NCI-H446 (cell line): ENCODE measurements around the gene TRMT1.

Source experiments
- DNase-seq, 2 experiments: peaks; one replicate each; lab custom pipeline; 2025; lab: John Stamatoyannopoulos, UW

The TRMT1 gene

GRCh38 chr19:13090511-13091231 lies 25.9 kb downstream of the TRMT1 start:
- peak in 1 of 2 experiments; percentile 37 for DNase-seq

- DNase-seq: no peak
These were observed 26.6 kb downstream of the TRMT1 start for GRCh38 chr19:13089857-13090507.

GRCh38 chr19:13089139-13089856 lies 27.2 kb downstream of the TRMT1 start:
- no peak for DNase-seq

DNA sequence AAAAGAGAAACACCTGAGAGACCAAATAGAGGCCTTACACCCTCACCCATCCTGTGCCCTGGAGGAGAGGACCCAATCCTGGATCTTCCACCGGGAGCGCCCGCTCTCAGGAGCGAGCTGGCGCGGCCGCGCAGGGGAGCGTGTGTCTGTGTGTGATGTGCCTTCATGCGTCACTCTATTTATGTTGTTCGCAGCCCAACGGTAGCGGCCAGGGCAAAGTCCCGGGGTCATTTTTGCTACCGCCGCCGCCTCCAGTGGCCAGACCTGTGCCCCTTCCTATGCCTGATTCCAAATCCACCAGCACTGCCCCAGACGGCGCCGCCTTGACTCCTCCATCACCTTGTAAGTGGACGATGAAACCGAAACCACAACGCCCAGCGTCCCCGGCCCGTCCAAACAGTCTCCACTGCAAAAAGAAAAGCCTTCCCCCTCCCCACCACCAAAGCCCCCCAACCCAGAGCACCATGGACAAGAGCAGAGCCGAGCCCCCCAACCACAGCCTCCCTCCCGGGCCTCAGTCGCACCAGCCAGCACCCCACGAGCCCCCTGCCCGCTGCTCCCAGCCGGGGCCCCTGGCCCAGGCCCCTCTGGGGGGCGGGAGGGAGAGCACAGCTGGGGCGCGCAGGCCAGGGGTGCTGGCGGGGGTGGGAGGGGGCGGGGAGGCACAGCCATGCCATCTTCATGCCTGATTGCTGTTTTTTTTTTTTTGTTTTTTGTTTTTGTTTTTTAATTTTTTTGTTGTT lies 28.6 kb downstream of the TRMT1 start:
- no peak for DNase-seq

DNA sequence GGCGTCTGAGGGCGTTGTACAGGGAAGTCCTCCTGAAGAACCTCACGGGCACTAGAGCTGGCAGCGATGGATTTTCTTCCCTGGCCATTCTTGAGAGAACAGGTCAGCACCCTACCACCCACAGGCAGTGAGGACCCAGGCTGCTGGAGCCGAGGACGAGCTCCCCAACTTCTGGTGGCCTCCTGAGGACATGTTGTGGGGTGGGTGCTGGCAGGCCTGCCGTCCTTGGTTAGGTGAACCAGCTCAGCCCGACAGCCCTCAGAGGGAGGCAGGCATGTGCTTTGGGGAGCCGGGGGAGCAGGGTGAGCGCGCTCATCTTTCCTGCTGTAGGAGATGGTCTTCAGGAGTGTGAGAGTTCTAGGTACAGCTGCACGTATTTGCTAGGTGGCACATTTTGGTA lies 29.2 kb downstream of the TRMT1 start:
- no peak for DNase-seq

GRCh38 chr19:13086341-13086740 lies 30.2 kb downstream of the TRMT1 start:
- DNase-seq: no peak

DNA sequence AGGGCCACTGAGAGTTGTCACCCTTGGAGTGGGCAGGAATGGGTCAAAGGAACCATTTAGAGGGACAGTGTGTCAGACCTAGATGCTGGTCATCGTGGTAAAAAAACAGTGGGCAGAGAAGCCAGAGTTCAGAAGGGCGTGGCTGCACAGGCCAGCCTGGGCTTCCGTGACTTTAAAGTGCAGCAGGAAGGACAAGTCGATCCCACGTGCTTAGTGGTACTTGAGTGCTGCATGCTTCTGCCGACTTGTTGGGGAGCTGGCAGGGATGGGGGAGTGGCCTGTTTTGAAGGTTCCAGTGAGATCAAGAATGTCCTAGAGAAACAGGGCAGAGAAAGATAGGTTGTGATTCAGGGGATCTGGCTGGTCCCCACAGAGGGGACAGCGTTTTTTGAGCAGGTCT lies 30.9 kb downstream of the TRMT1 start:
- DNase-seq: no peak

GRCh38 chr19:13083627-13084026 lies 32.9 kb downstream of the TRMT1 start:
- DNase-seq: no peak

- no peak for DNase-seq
These were observed 33.5 kb downstream of the TRMT1 start for GRCh38 chr19:13083008-13083404.

DNA sequence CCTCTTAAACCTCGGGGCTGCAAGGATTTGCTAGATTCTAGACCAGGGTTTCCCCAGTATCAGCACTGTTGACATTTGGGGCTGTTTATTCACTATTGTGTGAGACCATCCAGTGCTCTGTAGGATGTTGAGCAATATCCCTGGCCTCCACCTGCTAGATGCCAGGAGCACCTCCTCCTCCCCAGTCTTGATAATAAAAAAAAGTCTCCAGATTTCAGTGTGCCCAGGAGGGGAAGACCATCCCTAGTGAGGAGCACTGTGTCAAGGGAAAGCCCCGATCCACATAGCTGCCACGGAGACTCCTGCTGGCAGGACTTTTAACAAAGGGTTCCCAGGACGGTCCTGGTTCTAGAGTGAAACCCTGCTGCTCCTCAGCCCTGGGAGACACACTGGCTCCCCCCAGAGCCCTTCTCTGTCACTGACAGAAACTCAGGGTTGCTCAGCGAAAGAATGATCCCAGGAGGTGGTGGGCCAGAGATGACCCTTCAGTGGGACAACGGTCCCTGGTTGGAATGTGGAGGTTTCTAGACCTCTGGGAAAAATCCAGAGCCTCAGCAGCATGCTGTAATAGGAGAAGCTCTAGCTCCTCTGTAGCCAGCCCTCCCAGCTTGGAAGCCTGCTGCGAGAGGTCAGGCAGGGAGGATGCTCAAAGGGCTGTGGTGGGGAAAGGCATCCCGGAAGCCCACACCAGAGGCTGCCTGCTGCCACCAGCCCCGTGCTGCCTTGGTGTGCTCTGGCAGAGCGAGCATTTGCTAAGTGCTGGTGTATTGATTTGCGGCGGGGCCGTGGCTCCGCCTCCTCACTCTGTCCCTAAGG lies 34.1 kb downstream of the TRMT1 start:
- DNase-seq: no peak

DNA sequence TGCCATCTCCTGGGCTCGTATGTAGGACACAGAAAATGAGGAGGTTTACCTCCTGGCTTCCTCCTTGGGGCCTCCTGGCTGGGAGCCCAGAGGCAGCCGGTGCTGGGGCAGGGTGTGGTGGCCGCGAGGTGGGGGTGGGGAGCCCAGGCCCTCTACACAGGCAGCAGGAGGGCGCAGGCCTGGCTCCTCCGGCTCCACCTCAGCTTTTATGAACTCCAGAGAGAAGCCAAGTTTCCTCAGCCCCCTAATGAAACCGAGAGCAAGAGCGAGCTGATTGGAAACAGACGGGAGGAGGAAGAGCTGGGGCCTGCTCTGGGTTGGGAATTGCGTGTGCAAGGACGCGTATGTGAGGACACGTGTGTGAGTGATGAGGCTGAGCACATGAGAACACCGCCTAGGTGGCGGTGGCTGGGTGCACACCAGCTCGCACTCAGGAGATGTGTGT lies 37.0 kb downstream of the TRMT1 start:
- DNase-seq: peak in 1 of 2 experiments; percentile 79

DNA sequence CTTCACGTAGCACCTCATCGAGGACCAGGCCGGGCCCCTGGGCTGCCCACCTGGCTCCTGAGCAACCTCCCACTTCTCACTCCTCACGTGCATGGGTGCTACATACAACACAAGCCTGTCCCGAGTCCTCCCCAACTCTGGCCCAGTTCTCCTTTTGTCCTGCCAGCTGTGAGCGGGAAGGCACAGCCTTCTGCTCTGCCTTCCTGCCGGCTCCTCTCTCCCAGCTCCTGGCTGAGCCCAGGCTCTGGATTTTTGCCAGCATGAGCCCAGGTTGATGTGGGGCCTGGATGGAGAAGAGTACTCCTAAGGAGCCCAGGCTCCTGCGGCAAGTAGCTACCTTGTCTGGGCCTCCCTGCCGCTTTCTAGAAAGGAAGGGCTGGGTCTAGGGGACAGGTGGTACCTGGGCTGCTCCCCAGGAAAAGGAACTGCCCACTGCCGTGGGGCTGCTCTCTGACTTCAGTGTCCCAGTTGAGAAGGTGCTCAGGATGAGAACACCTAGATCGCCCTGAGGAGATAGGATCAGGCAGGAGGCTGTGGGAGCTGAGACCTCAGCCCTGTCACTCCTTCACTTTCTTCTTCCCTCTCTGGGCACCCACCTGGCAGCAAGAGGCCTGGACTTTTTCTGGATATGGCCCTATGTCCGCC lies 37.5 kb downstream of the TRMT1 start:
- peak; percentile 56 to 87 for DNase-seq

DNA sequence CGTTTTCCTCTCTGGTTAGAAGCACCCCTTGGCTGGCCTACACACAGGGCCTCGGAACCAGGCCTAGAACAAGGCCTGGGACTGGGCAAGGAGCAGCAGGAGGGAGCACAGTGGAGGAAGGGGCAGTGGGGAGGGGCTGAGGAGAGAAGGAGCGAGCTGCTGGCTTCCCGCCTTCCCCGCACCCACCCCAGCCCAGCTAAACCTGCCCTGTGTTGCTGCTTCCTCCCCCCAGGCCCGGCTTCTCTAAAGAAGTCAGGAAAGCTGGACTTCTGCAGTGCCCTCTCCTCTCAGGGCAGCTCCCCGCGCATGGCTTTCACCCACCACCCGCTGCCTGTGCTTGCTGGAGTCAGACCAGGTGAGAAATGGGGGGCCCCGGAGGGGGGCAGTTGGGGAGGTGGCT lies 38.2 kb downstream of the TRMT1 start:
- no peak for DNase-seq

GRCh38 chr19:13077240-13077639 lies 39.3 kb downstream of the TRMT1 start:
- no peak for DNase-seq

DNA sequence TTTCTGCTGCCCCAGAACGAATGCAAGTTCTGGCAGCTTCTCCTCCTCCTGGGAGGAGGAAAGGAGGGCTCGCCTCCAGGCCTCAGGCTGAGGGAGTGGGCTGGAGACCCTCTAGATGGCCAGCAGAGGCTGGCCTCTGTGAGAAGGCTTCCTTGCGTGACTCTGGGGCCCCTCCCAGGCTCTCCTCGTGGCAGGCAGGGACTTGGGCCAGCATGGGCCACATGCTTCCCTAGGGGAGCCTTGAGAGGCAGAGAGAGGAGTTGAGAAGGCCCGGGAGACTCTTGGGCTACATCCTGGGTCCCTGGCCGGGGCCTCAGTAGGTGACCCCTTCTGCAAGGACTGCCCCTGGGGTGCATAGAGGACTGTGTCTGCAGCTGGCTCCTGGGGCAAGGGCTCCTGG lies 39.8 kb downstream of the TRMT1 start:
- no peak for DNase-seq

DNA sequence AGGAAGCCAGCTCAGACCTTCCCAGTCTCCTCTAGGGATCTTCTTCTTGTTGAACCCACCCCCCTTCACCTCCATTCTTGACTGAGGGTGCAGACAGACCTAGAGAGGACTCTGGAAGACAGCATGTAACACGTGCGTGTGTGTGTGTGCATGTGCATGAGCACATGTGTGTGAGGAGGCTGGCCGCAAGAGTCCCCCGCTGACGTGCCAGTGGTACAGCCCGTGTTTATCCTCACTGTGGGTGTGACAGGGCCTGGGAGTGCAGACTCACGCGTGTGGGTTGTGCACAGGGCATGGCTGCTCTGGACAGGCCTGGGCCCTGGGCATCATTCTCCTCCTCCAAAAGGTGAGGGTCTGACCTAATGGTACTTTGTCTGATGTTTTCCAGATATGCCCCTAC lies 40.2 kb downstream of the TRMT1 start:
- DNase-seq: no peak

DNA sequence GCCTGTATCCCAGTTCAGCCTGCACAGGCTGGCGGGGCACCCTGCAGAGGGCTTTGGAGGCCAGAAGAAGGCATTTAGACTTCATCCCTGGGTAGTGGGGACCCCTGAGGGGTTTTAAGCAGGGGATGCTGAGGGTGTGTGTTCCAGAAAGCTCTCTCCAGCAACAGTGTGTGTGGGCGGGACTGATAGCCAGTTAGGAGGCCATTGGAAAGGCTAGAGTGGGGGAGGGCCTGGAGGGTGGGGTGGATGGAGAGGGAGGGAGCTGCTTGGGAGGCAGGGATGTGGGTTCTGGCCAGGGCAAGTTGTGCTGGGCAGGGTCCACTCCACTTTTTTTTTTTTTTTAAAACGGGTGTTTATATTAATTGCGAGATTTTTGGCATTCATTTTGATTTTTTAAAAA lies 42.2 kb downstream of the TRMT1 start:
- no peak for DNase-seq

DNA sequence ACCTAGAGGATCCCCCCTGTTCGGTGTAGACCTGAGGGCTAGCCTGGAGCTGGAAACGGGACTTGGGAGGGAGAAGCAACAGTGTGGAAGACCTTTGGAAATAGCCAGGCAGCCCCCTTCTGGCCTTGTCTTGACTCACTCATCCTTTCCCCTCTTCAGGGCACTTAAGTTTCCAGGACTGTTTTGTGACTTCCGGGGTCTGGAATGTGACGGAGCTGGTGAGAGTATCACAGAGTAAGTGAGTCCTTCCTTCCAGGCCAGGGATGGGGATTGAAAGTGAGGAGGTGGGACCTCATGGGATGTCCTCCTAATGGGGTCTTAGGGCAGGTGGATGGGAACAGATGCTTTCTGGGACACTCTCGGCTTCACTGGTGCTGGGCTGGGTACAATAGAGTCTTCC lies 43.3 kb downstream of the TRMT1 start:
- no peak for DNase-seq

DNA sequence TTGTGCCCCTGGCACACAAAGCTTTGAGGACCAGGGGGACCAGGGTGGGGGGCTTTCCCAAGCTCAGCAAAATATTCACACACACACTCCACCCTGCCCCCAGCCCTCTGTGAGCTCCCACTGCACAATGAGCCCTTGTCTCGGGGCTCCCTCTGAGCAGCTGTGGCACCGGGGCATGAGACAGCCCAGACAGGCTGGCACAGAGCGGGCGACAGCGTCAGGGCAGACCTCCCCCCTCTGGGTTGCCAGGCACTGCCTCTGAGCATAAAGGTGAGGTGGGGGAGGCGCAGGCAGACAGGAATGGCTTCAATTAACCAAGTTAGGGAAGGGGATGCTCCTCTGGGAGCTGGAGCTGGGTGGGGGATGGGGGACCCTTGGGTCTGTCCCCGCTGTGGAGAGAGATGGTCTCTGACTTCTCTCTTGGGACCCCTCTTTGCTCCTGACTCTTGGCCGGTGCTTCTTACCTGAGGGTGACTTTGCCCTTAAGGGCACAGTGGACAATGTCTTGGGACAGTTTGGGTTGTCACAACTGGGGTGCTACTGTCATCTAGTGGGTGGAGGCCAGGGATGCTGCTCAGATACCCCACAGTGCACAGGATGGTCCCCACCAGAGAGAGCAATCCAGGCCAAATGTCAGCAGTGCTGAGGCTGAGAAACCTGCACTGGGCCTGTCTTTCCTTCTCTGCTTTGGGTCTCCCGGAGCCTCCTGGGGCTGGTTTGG lies 44.2 kb downstream of the TRMT1 start:
- no peak for DNase-seq

DNA sequence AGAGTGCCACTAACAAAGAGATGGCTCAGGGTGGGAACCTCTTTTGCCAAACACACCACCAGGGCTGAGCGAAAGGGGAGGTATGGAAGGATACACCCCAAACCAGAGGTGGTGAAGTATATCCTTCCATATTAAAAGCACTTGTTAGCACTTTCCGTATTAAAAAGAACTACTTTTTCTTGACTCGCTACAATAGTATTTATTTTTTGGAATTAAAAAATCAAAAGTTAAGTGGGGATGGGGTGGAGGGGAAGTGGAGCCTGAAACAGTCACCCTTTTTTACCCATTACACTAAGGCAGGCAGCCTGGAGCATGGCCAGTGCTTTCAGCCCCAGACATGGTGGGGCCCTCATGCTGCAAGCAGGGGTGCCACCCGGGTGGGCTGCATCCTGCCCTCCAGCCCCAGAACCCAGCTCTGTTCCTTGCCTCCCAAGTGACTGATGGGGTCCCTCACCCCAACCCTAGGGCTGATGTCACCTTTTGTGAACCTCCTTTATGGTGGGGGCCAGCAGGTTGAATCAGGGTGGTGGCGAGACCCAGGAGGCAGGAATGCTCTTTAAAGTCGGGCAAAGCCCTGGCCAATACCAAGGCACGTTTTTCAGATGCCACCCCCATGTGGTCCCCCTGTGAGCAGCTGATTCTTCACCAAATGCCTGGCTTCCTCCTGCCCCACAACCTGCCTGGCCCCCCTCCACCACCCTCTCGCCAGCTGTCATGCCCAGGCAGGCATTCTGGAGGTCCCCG lies 44.9 kb downstream of the TRMT1 start:
- DNase-seq: no peak
